Caco-2 (cell line): ENCODE results near the gene MAGED2. TPM values are rescaled to one million over a fixed set of nuclear protein-coding genes. Genes with fewer than 3 reads are reported as not detected.
"Not testable (repeated sequence)": the region's sequence is repeated elsewhere in the genome, so short reads cannot be mapped to it uniquely, and the experiment has no call there.

Experiments
- BruUV-seq: library from RNA; stranded (reverse); fragments of 400-500 nt; replicated peaks from 2 replicates; lab custom pipeline; 2021; lab: Mats Ljungman, UMichigan
- CTCF ChIA-PET: fragments of 300-600 bp; sonication (Branson Sonifier 250); formaldehyde crosslinking; loops from one replicate; lab custom pipeline; 2022; ENCODE audit warnings: antibody characterized with exemption; lab: Charles Lee
- POLR2A ChIA-PET: fragments of 300-600 bp; sonication (Branson Sonifier 250); formaldehyde crosslinking; loops from one replicate; lab custom pipeline; 2022; ENCODE audit warnings: antibody characterized with exemption; lab: Charles Lee
- DNase-seq, 2 experiments: peaks; one replicate each; pipeline versions ENCODE4 v3.0.0 to v3.0.0-alpha.2; 2020 to 2022
- H3K27me3 ChIP-seq: replicated peaks from 2 replicates; pipeline ENCODE4 v1.6.0; 2011; ENCODE audit warnings: low read length; ENCODE audit not compliant: control insufficient read depth, insufficient read depth
- H3K36me3 ChIP-seq: 2 replicates; pipeline ENCODE4 v1.5.1; 2011; ENCODE audit warnings: low read length; ENCODE audit not compliant: control insufficient read depth, insufficient read depth
- H3K4me1 ChIP-seq: fragments of 250-450 bp; sonication (Bioruptor Pico); 2 replicates; pipeline ENCODE4 v1.5.1; 2020; ENCODE audit warnings: mild to moderate bottlenecking
- H3K4me3 ChIP-seq: 2 replicates; pipeline ENCODE4 v1.5.1; 2011; ENCODE audit warnings: low read depth, mild to moderate bottlenecking, control low read depth, low read length
- H3K9me3 ChIP-seq: fragments of 250-450 bp; sonication (Bioruptor Pico); 2 replicates; pipeline ENCODE4 v1.5.1; 2020; ENCODE audit warnings: mild to moderate bottlenecking, moderate library complexity
- H3K27ac Mint-ChIP-seq: one replicate; pipeline ENCODE4 v1.8.0; 2022; ENCODE audit warnings: mixed read lengths; ENCODE audit not compliant: unreplicated experiment
- H3K27me3 Mint-ChIP-seq: one replicate; pipeline ENCODE4 v1.8.0; 2022; ENCODE audit warnings: mixed read lengths; ENCODE audit not compliant: insufficient read depth, unreplicated experiment
- H3K36me3 Mint-ChIP-seq: one replicate; pipeline ENCODE4 v1.8.0; 2022; ENCODE audit warnings: mild to moderate bottlenecking, mixed read lengths; ENCODE audit not compliant: insufficient read depth, unreplicated experiment
- H3K4me1 Mint-ChIP-seq: one replicate; pipeline ENCODE4 v1.8.0; 2022; ENCODE audit warnings: low read depth, mixed read lengths; ENCODE audit not compliant: unreplicated experiment
- H3K4me3 Mint-ChIP-seq: one replicate; pipeline ENCODE4 v1.8.0; 2022; ENCODE audit warnings: mild to moderate bottlenecking, moderate library complexity, mixed read lengths; ENCODE audit not compliant: unreplicated experiment
- H3K9me3 Mint-ChIP-seq: one replicate; pipeline ENCODE4 v1.8.0; 2022; ENCODE audit warnings: mixed read lengths; ENCODE audit not compliant: unreplicated experiment
- CTCF ChIP-seq, 2 experiments: fragments of 200-600 bp in 1 of 2; IDR thresholded peaks; 1 replicate in 1 of 2; 2 replicates in 1 of 2; pipeline versions ENCODE4 v1.5.1 to v1.8.0; 2011 to 2022; ENCODE audit warnings: antibody characterized with exemption in 1 of 2, control low read depth in 1 of 2, inconsistent platforms in 1 of 2, low read depth in 1 of 2, low read length in 1 of 2, mild to moderate bottlenecking in 1 of 2, moderate library complexity in 1 of 2; ENCODE audit not compliant: insufficient read depth in 1 of 2, severe bottlenecking in 1 of 2, unreplicated experiment in 1 of 2
- intact Hi-C: fragments of 100-400 bp; cut with micrococcal nuclease; formaldehyde crosslinking; loops from one replicate; pipeline ENCODE4 v1.10.0; 2022; ENCODE audit not compliant: unreplicated experiment
- total RNA-seq: library from RNA; stranded (reverse); gene quantifications from 2 replicates; pipeline ENCODE4 v1.2.3, GENCODE V29; 2022

The MAGED2 gene
- total RNA-seq, 1 experiment from 2014 or later: 103 TPM

- no TSS peak for BruUV-seq
- H3K27me3 Mint-ChIP-seq: peaks cover 5% of the 10 kb centered on the region
- Histone ChIP-seq H3K27me3 (no peaks in the 10 kb centered on the region), H3K9me3 (no peaks in the 10 kb centered on the region), H3K36me3 (no peaks in the 10 kb centered on the region), H3K4me1 (no peaks in the 10 kb centered on the region), H3K4me3 (no peak overlapping the region)
- no peak overlapping the region for H3K4me3 Mint-ChIP-seq
- H3K27ac Mint-ChIP-seq: no peak overlapping the region
- no peaks in the 10 kb centered on the region for H3K36me3 Mint-ChIP-seq
- intact Hi-C loops: no loop called here
- no peaks in the 10 kb centered on the region for H3K4me1 Mint-ChIP-seq
- ChIA-PET POLR2A (no interaction called here), CTCF (no interaction called here)
- no peak for DNase-seq
- TF ChIP-seq CTCF (IDR thresholded peaks at IDR 0.05; ENCODE audit: insufficient read depth in 1 of 2, low read depth in 1 of 2, low read length in 1 of 2, severe bottlenecking in 1 of 2, unreplicated experiment in 1 of 2): no peak
- no peaks in the 10 kb centered on the region for H3K9me3 Mint-ChIP-seq
These were observed 35.1 kb downstream of the MAGED2 start for GRCh38 chrX:54842607-54843006.

- intact Hi-C loops: no loop called here
- CTCF ChIA-PET: no interaction called here
- Mint-ChIP-seq H3K4me3 (no peak overlapping the region), H3K27ac (no peak overlapping the region), H3K36me3 (no peaks in the 10 kb centered on the region), H3K27me3 (peaks cover 2% of the 10 kb centered on the region), H3K9me3 (no peaks in the 10 kb centered on the region), H3K4me1 (no peaks in the 10 kb centered on the region)
- TF ChIP-seq CTCF (IDR thresholded peaks at IDR 0.05; ENCODE audit: insufficient read depth in 1 of 2, low read depth in 1 of 2, low read length in 1 of 2, severe bottlenecking in 1 of 2, unreplicated experiment in 1 of 2): no peak
- Histone ChIP-seq H3K9me3 (no peaks in the 10 kb centered on the region), H3K36me3 (no peaks in the 10 kb centered on the region), H3K4me3 (no peak overlapping the region), H3K4me1 (no peaks in the 10 kb centered on the region), H3K27me3 (no peaks in the 10 kb centered on the region)
- BruUV-seq: no TSS peak
- POLR2A ChIA-PET: no interaction called here
- no peak for DNase-seq
These were observed 35.5 kb downstream of the MAGED2 start for GRCh38 chrX:54843050-54843449.

GRCh38 chrX:54847700-54848099 is 40.2 kb downstream of the MAGED2 start:
- H3K27me3 ChIP-seq, H3K4me3 ChIP-seq, H3K36me3 ChIP-seq, H3K27me3 Mint-ChIP-seq, H3K36me3 Mint-ChIP-seq, H3K4me1 ChIP-seq, H3K4me3 Mint-ChIP-seq, CTCF ChIA-PET, BruUV-seq, H3K27ac Mint-ChIP-seq, H3K4me1 Mint-ChIP-seq, H3K9me3 Mint-ChIP-seq, DNase-seq, POLR2A ChIA-PET, H3K9me3 ChIP-seq, intact Hi-C loops: not testable (repeated sequence)

GRCh38 chrX:54865208-54865607 is 57.7 kb downstream of the MAGED2 start:
- Histone ChIP-seq H3K27me3 (no peaks in the 10 kb centered on the region), H3K36me3 (no peaks in the 10 kb centered on the region), H3K9me3 (no peaks in the 10 kb centered on the region), H3K4me1 (no peaks in the 10 kb centered on the region), H3K4me3 (no peak overlapping the region)
- H3K4me1 Mint-ChIP-seq: no peaks in the 10 kb centered on the region
- H3K27me3 Mint-ChIP-seq: peaks cover 3% of the 10 kb centered on the region
- no TSS peak for BruUV-seq
- no peak overlapping the region for H3K4me3 Mint-ChIP-seq
- ChIA-PET CTCF (no interaction called here), POLR2A (no interaction called here)
- TF ChIP-seq CTCF (IDR thresholded peaks at IDR 0.05; ENCODE audit: insufficient read depth in 1 of 2, low read depth in 1 of 2, low read length in 1 of 2, severe bottlenecking in 1 of 2, unreplicated experiment in 1 of 2): no peak
- no peak for DNase-seq
- H3K27ac Mint-ChIP-seq: no peak overlapping the region
- intact Hi-C loops: no loop called here
- no peaks in the 10 kb centered on the region for H3K36me3 Mint-ChIP-seq
- H3K9me3 Mint-ChIP-seq: no peaks in the 10 kb centered on the region
